ENCODE data around the gene SOS2. TPM values are rescaled to one million over a fixed set of nuclear protein-coding genes. Genes with fewer than 3 reads are reported as not detected.

The SOS2 gene
- total RNA-seq, 1 experiment from 2014 or later = 9.4 TPM

- Histone ChIP-seq H2BK20ac (ENCODE audit: low read depth, low read length, poor library complexity, severe bottlenecking) (no peak overlapping the region), H3K14ac (ENCODE audit: insufficient read depth, low read length) (no peak overlapping the region), H3K27ac (ENCODE audit: insufficient read length, low read depth, low read length) (no peak overlapping the region), H4K5ac (ENCODE audit: insufficient read length, low read depth, low read length) (no peak overlapping the region), H2BK5ac (ENCODE audit: insufficient read length, low read length) (no peak overlapping the region), H3K56ac (ENCODE audit: insufficient read length, low read depth, low read length) (no peak overlapping the region), H3K23ac (ENCODE audit: insufficient read length, low read depth, low read length) (no peak overlapping the region), H4K8ac (replicated peaks; ENCODE audit: insufficient read length, low read depth, low read length) (no peak overlapping the region), H3K9ac (ENCODE audit: extremely low read depth, insufficient read length, low read length) (no peak overlapping the region), H3K79me1 (ENCODE audit: insufficient read depth, low read depth, low read length, poor library complexity, severe bottlenecking) (no peaks in the 10 kb centered on the region), H2AK5ac (ENCODE audit: insufficient read length, low read length) (no peak overlapping the region), H4K91ac (ENCODE audit: insufficient read length, low read depth, low read length) (no peak overlapping the region), H3K27me3 (ENCODE audit: insufficient read depth, low read length) (no peaks in the 10 kb centered on the region), H3K18ac (ENCODE audit: insufficient read length, low read depth, low read length) (no peak overlapping the region), H3K79me2 (ENCODE audit: insufficient read depth, low read length) (no peaks in the 10 kb centered on the region; the same call in 1 of the 2 replicates), H2BK120ac (ENCODE audit: low read depth, low read length, poor library complexity, severe bottlenecking) (no peak overlapping the region), H2AFZ (ENCODE audit: low read length) (no peak overlapping the region), H2BK12ac (ENCODE audit: insufficient read length, low read depth, low read length) (no peak overlapping the region), H2BK15ac (ENCODE audit: low read depth, low read length) (no peak overlapping the region), H3T11ph (ENCODE audit: low read length) (no peak overlapping the region), H4K20me1 (ENCODE audit: control insufficient read depth, insufficient read depth, insufficient read length) (no peaks in the 10 kb centered on the region), H3K9me3 (ENCODE audit: control insufficient read depth, low read depth, low read length) (no peaks in the 10 kb centered on the region), H3K4me2 (ENCODE audit: insufficient read depth, insufficient read length, low read length) (no peak overlapping the region), H3K4me1 (ENCODE audit: insufficient read depth, low read length) (no peaks in the 10 kb centered on the region; the same call in 1 of the 2 replicates), H3K23me2 (ENCODE audit: insufficient read length, low read depth, low read length, poor library complexity, severe bottlenecking) (no peaks in the 10 kb centered on the region), H3K4ac (ENCODE audit: low read depth, low read length) (no peak overlapping the region)
- H3K4me1 Mint-ChIP-seq = peaks cover 10 to 12% of the 10 kb centered on the region in 2 experiments
- no peak for DNase-seq
- no CpG with 5 or more reads among the region's 5 CpGs for WGBS (ENCODE audit: extremely low coverage, insufficient read length, low lambda C conversion rate)
- no peaks in the 10 kb centered on the region; the same call in 1 of the 2 replicates for H3K27me3 Mint-ChIP-seq (ENCODE audit: low read depth)
- no peak overlapping the region for H3K4me3 Mint-ChIP-seq
- H3K27ac Mint-ChIP-seq = no peak overlapping the region; a peak in 1 of 7 replicates
- no peaks in the 10 kb centered on the region for H3K9me3 Mint-ChIP-seq
- H3K36me3 Mint-ChIP-seq (ENCODE audit: insufficient read depth in 1 of 3, low read depth in 3 of 3) = no peaks in the 10 kb centered on the region
- no peak for TF ChIP-seq CTCF (conservative IDR thresholded peaks at IDR 0.05)
These were observed 142.2 kb downstream of the SOS2 start for GRCh38 chr14:50089208-50089607.

All from H9 (cell line).